ENCODE results near the gene NCAM1.
"Not testable (repeated sequence)": the region's sequence is repeated elsewhere in the genome, so short reads cannot be mapped to it uniquely, and the experiment has no call there.

NCAM1 gene

GRCh38 chr11:113282898-113283437 lies 321.7 kb downstream of the NCAM1 start:
- no peak for DNase-seq

GRCh38 chr11:113283881-113284280 lies 322.7 kb downstream of the NCAM1 start:
- no peak for DNase-seq

- DNase-seq, result no peak
Observed at GRCh38 chr11:113286009-113286408, 324.8 kb downstream of the NCAM1 start.

DNA sequence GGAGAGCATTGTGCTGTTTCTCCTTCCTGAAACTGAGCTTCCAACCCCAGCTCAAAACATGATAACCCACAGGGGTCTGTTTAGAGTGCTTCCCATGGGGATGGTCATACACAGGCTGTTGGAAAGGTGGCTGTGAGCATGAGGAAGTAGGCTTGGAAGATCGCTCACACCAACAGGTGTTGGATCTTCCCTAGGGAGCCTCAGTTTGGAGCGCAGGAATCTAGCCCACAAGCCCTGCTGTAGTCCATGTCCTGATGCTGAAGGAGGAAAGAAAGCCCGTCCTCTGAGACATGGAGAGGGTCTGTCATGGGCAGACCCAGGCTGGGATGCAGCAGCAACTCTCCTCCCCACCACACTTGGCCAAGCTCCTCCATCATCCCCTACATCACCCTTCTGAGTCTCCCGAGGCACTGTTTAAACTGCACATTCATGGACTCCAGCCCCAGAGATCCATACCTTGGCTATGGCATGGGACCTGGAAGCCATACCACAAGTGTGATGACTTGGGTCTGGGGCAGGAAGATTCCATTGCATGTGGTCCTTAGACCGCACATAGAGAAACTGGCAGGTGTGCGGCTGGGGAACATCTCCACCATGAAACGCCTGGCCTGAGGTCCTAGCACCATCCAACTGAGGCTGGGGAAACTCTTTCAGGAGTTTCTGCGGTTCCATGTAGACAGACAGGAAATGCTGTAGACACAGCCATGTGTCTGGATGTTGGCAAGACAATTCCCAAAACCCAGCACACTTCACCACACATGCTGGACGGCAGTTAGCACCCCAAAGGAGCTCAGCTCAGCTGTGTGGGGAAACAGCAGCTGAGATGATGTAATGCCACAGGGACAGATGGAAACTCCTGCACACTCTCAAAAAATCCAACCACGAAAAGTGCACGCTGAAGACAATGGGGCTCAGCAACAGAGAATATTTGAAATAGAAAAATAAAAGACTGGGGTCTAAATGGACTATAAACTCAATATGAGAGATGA lies 325.6 kb downstream of the NCAM1 start:
- no peak for DNase-seq

DNA sequence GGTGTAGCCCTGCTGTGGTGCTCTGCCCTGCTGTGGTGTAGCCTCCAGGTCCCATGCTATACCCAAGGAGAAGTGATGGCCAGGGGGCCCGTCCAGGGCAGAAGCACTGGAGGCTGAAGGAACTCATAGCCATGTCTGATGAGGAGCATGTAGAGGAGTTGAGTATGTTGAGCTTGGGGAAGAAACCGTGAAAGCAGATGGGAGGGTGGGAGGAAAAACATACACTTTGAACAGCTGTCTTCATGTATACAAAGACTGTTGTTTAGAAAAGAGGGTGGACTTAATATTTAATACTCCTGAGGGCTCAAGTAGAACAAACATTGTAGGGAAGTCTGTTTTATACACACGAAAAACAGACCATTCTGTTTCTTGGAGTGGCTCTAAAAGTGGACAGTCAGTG lies 326.6 kb downstream of the NCAM1 start:
- no peak for DNase-seq

DNA sequence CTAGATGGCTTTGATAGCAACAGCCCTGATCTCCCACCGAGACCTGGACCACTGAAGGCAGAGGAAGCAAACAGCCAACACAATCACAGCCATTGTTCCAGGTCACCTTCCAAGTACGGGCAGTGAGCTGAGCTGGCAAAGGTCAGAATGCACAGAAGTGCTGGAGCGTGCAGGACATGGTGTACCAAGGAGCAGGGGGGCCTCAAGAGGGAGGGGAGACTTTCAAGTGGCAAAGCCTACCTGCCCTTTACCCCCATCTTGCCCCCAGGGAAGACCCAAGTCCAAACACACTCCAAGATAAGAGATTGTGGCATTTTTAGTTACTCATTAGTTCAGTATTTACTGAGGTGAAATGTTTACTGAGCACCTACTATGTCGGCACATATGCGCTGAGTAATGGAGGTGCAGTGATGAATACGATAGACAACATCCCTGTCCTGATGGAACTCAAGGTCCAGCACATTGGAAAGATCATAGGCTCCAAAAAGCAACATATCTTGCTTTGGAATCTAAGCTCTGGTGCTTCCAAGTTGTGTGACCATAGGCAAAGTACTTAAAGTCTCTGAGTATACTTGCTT lies 327.2 kb downstream of the NCAM1 start:
- DNase-seq, result no peak

GRCh38 chr11:113289431-113290187 lies 328.4 kb downstream of the NCAM1 start:
- peak; percentile 38 for DNase-seq

DNA sequence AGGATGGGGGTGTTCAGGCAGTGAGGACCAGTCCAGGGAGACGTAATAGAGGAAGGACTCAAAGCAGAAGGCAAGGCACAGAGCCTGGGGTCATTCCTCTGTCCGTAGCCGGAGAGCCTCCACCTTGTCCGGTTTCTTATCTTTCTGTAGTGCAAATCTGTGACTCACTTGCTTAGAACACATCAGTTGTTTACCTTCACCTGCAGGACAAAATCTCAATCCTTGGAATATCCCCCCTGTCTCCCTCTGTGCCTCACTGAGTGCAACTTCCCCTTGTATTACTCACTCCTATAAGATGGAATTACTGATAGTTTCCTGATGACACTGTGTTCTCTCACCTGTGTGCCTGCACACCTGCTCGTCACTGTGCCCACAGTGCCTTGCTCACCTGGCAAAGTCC lies 332.7 kb downstream of the NCAM1 start:
- DNase-seq, result no peak

GRCh38 chr11:113295993-113296392 lies 334.8 kb downstream of the NCAM1 start:
- DNase-seq, result no peak

GRCh38 chr11:113296447-113297205 lies 335.4 kb downstream of the NCAM1 start:
- no peak for DNase-seq

DNA sequence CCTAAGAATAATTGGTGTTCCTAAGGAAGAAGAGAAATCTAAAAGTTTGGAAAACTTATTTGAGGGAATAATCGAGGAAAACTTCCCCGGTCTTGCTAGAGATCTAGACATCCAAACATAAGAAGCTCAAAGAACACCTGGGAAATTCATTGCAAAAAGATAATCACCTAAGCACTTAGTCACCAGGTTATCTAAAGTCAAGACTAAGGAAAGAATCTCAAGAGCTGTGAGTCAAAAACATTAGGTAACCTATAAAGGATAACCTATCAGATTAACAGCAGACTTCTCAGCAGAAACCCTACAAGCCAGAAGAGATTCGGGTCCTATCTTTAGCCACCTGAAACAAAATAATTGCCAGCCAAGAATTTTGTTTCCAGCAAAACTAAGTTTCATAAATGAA lies 337.3 kb downstream of the NCAM1 start:
- not testable (repeated sequence) for DNase-seq

DNA sequence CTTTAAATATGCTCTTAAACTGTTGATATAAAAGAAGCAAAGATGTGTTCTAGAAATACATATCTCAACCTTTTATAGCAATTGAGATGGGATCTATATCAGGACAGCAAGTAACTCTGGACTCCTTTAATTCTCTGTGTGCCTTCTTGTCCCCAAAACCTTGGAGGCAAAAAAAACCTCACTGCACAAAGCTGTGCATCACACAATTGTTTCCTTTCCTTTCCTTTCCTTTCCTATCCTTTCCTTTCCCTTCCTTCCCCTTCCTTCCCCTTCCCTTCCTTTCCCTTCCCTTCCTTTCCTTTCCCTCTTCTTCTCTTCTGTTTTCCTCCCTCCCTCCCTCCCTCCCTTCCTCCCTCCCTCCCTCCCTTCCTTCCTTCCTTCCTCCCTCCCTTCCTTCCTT lies 343.7 kb downstream of the NCAM1 start:
- DNase-seq, result no peak

- DNase-seq, result peak; percentile 67
Observed at GRCh38 chr11:113305440-113306336, 344.5 kb downstream of the NCAM1 start.

- no peak for DNase-seq
Observed at GRCh38 chr11:113308601-113309000, 347.4 kb downstream of the NCAM1 start.

GRCh38 chr11:113311536-113311935 lies 350.3 kb downstream of the NCAM1 start:
- DNase-seq, result no peak

DNA sequence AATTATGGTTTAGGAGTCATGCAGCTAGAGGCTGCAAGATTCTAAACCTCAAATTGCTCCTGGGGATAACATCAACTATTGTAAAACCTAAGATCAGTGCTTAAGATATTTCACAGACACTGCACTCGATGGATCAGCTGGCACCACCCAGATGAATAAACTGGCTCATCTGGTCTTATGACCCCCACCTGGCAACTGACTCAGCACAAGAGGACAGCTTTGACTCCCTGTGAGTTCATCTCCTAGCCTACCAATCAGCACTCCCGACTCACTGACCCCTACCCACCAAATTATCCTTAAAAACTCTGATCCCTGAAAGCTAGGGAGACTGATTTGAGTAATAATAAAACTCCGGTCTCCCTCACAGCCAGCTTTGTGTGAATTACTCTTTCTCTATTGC lies 352.4 kb downstream of the NCAM1 start:
- no peak for DNase-seq

DNA sequence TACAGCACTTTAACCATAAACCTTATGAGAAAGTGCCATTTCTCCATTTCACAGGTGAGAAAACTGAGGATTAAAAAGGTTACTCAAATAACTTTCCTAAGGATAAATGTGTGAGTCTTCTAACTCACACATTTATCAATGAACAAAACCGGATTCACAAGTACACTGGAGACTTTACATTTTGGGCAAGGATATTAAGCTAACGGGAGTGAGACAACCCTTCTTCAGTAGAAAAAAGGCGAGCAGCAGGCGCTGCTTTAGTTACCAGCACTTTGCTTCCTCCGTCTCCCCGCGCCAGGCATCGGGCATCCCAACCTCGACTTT lies 352.8 kb downstream of the NCAM1 start:
- DNase-seq, result no peak

- peak; percentile 84 for DNase-seq
Observed at GRCh38 chr11:113314389-113315301, 353.4 kb downstream of the NCAM1 start, which contains the start of gene TTC12. Gene TTC12, plus strand, starts transcription at chr11:113314583. Its CDS starts 1,675 bp downstream, at chr11:113316258.

DNA sequence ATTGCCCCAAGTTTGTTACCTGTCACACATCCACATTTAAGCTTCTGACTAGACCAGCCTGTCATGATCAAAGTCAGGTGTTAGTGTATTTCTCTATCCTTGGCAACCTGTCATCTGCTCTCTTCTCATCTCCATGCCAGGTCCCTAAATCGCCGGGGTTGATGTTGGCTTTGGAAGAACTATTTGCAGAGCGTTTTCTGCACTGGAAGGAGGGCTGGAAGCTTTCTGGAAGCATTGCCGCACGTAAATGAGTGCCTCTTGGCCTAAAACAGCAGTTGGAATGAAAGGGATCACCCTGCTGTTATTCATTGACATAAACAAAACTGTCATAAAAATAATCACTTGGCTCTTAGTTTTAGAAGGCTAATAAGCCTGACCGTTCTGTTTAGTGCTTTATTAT lies 354.6 kb downstream of the NCAM1 start:
- DNase-seq, result no peak

DNA sequence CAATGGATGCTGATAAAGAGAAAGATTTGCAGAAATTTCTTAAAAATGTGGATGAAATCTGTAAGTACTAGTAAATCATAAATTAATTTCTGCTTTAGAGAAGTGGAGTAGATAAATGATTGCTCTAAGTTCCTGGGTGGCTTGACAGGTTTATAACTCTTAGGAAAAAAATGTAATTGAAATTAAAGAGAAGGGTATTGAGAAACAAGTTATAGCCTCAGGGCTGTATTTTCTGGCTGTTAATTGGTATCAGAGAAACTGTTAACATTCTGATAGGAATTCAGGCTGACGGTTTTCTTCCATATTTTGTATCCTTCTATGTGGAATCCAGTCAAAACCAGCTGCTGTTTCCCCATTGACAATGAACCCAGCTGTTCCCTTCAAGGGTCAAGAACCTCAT lies 355.0 kb downstream of the NCAM1 start:
- no peak for DNase-seq
